SU-DHL-6 (cell line): ENCODE data around the gene CAV1.

ENCODE experiments used
- H2AFZ ChIP-seq: fragments of 200-600 bp; sonication (generic); 2 replicates; pipeline ENCODE4 v1.6.1; 2014; ENCODE audit warnings: low read depth, mild to moderate bottlenecking, moderate library complexity, mixed read lengths, antibody characterized with exemption, low read length; ENCODE audit not compliant: severe bottlenecking
- H3F3A ChIP-seq: fragments of 200-600 bp; shearing (Covaris generic); 2 replicates; pipeline ENCODE4 v1.6.0; 2016; ENCODE audit warnings: antibody characterized with exemption, mild to moderate bottlenecking; ENCODE audit not compliant: insufficient read depth
- H3K27ac ChIP-seq: fragments of 200-600 bp; sonication (generic); 2 replicates; pipeline ENCODE4 v1.5.1; 2016; ENCODE audit warnings: low read depth, mild to moderate bottlenecking, low read length, moderate library complexity, mixed read lengths
- H3K27me3 ChIP-seq: fragments of 200-600 bp; sonication (generic), shearing (Covaris generic); 2 replicates; pipeline ENCODE4 v1.6.0; 2014; ENCODE audit warnings: mild to moderate bottlenecking, low read length
- H3K36me3 ChIP-seq: fragments of 200-600 bp; sonication (generic); 2 replicates; pipeline ENCODE4 v1.6.1; 2014; ENCODE audit warnings: mild to moderate bottlenecking, low read length, mixed read lengths
- H3K4me2 ChIP-seq: fragments of 300-600, 200-600 bp; shearing (Covaris generic), sonication (generic); 2 replicates; pipeline ENCODE4 v1.6.0; 2014; ENCODE audit warnings: low read length, low read depth, mild to moderate bottlenecking; ENCODE audit not compliant: poor library complexity, severe bottlenecking
- H3K4me3 ChIP-seq: fragments of 200-600 bp; sonication (generic); 2 replicates; pipeline ENCODE4 v1.5.1; 2014; ENCODE audit warnings: antibody characterized with exemption, low read length, mild to moderate bottlenecking, mixed read lengths; ENCODE audit not compliant: insufficient read depth, poor library complexity, severe bottlenecking
- H3K79me2 ChIP-seq: fragments of 200-600 bp; sonication (generic); 2 replicates; pipeline ENCODE4 v1.6.1; 2014; ENCODE audit warnings: mild to moderate bottlenecking, low read length, moderate library complexity; ENCODE audit not compliant: insufficient read depth
- H3K9ac ChIP-seq: fragments of 200-600 bp; sonication (generic); 2 replicates; pipeline ENCODE4 v1.7.0; 2014; ENCODE audit warnings: mild to moderate bottlenecking, low read length
- H3K9me2 ChIP-seq: fragments of 200-600 bp; sonication (generic); replicated peaks from 2 replicates; pipeline ENCODE4 v1.6.1; 2014; ENCODE audit warnings: low read length; ENCODE audit not compliant: insufficient read depth
- H3K9me3 ChIP-seq: fragments of 200-600 bp; sonication (generic); 2 replicates; pipeline ENCODE4 v1.6.1; 2014; ENCODE audit warnings: low read length, mixed read lengths; ENCODE audit not compliant: insufficient read depth
- H4K20me1 ChIP-seq: fragments of 200-600 bp; sonication (generic); 2 replicates; pipeline ENCODE4 v1.6.1; 2014; ENCODE audit warnings: low read depth, mild to moderate bottlenecking, antibody characterized with exemption, low read length, moderate library complexity, mixed read lengths
- CTCF ChIP-seq: fragments of 200-600 bp; sonication (generic); IDR thresholded peaks from one replicate; pipeline ENCODE4 v1.5.1; 2017; ENCODE audit warnings: antibody characterized with exemption, mild to moderate bottlenecking, low read length, moderate library complexity; ENCODE audit not compliant: insufficient read depth, poor library complexity, severe bottlenecking
- EZH2phosphoT487 ChIP-seq: fragments of 200-600 bp; sonication (generic), shearing (Covaris generic); conservative IDR thresholded peaks from 2 replicates; pipeline ENCODE4 v1.6.1; 2018; ENCODE audit warnings: mild to moderate bottlenecking, antibody characterized with exemption, low read length, moderate library complexity, mixed read lengths

CAV1 gene

GRCh38 chr7:116582806-116583444 lies 58.1 kb downstream of the CAV1 start:
- no peak overlapping the region for H3K9ac ChIP-seq
- no peaks in the 10 kb centered on the region for H3K9me3 ChIP-seq
- H3K27ac ChIP-seq = no peak overlapping the region
- no peaks in the 10 kb centered on the region for H3K79me2 ChIP-seq
- TF ChIP-seq EZH2phosphoT487 (no peak), CTCF (no peak)
- peak overlapping the region; percentile 19 for H3K4me2 ChIP-seq
- no peak overlapping the region for H3K4me3 ChIP-seq
- no peaks in the 10 kb centered on the region for H3K9me2 ChIP-seq
- H4K20me1 ChIP-seq = no peaks in the 10 kb centered on the region
- no peak overlapping the region for H2AFZ ChIP-seq
- H3K36me3 ChIP-seq = no peaks in the 10 kb centered on the region
- no peaks in the 10 kb centered on the region for H3F3A ChIP-seq
- no peaks in the 10 kb centered on the region for H3K27me3 ChIP-seq

GRCh38 chr7:116583653-116584052 lies 58.8 kb downstream of the CAV1 start:
- Histone ChIP-seq H3K9ac (no peak overlapping the region), H2AFZ (no peak overlapping the region), H3K79me2 (no peaks in the 10 kb centered on the region), H3K27me3 (no peaks in the 10 kb centered on the region), H3K4me3 (no peak overlapping the region), H3K36me3 (no peaks in the 10 kb centered on the region), H3K9me2 (no peaks in the 10 kb centered on the region), H4K20me1 (no peaks in the 10 kb centered on the region), H3F3A (no peaks in the 10 kb centered on the region), H3K4me2 (peak overlapping the region; percentile 19), H3K9me3 (no peaks in the 10 kb centered on the region), H3K27ac (no peak overlapping the region)
- no peak for TF ChIP-seq CTCF
- TF ChIP-seq EZH2phosphoT487 = no peak

GRCh38 chr7:116584721-116585120 lies 59.9 kb downstream of the CAV1 start:
- H3F3A ChIP-seq = no peaks in the 10 kb centered on the region
- TF ChIP-seq CTCF (no peak), EZH2phosphoT487 (no peak)

More at GRCh38 chr7:116584721-116585120, 59.9 kb downstream of the CAV1 start:
- no peaks in the 10 kb centered on the region for H3K27me3 ChIP-seq
- no peaks in the 10 kb centered on the region for H3K36me3 ChIP-seq
- no peak overlapping the region for H3K4me3 ChIP-seq
- no peaks in the 10 kb centered on the region for H4K20me1 ChIP-seq
- H2AFZ ChIP-seq = no peak overlapping the region
- no peaks in the 10 kb centered on the region for H3K9me3 ChIP-seq
- H3K9ac ChIP-seq = no peak overlapping the region
- no peak overlapping the region for H3K27ac ChIP-seq
- no peak overlapping the region for H3K4me2 ChIP-seq
- no peaks in the 10 kb centered on the region for H3K9me2 ChIP-seq
- H3K79me2 ChIP-seq = no peaks in the 10 kb centered on the region
